HFFc6 (cell line): ENCODE measurements around the gene AMMECR1L. TPM values are rescaled to one million over a fixed set of nuclear protein-coding genes. Genes with fewer than 3 reads are reported as not detected.

ENCODE experiments used
- DNase-seq: peaks from one replicate; pipeline ENCODE4 v3.0.0-alpha.2; 2018
- H3K27ac Mint-ChIP-seq: 2 replicates; pipeline ENCODE4 v1.8.0; 2020; ENCODE audit warnings: mild to moderate bottlenecking, mixed read lengths
- H3K27me3 Mint-ChIP-seq: 2 replicates; pipeline ENCODE4 v1.8.0; 2021; ENCODE audit warnings: mild to moderate bottlenecking, moderate library complexity, mixed read lengths; ENCODE audit not compliant: insufficient read depth
- H3K36me3 Mint-ChIP-seq: 2 replicates; pipeline ENCODE4 v1.8.0; 2021; ENCODE audit warnings: low read depth, mixed read lengths
- H3K4me1 Mint-ChIP-seq: 2 replicates; pipeline ENCODE4 v1.8.0; 2020; ENCODE audit warnings: low read depth, mixed read lengths
- H3K4me3 Mint-ChIP-seq: 2 replicates; pipeline ENCODE4 v1.8.0; 2020; ENCODE audit warnings: mild to moderate bottlenecking, moderate library complexity, mixed read lengths
- H3K9me3 Mint-ChIP-seq: 2 replicates; pipeline ENCODE4 v1.8.0; 2020; ENCODE audit warnings: mild to moderate bottlenecking, mixed read lengths
- total RNA-seq, 6 experiments: library from RNA; stranded (reverse); fragmentation: NEBNext Ultra II Directional; extraction: Animal tissue kit (Norgen Biotek cat#: 25700); gene quantifications; 2 replicates in 1 of 6; 3 replicates in 5 of 6; pipeline ENCODE4 v1.2.3, GENCODE V29; 2021
- TF ChIP-seq, protein P1 (sequence below): fragments of 200-600 bp; sonication (generic); IDR thresholded peaks from 2 replicates; pipeline ENCODE4 v1.5.0; 2021; ENCODE audit warnings: antibody characterized with exemption, mild to moderate bottlenecking

The AMMECR1L gene
- total RNA-seq, 6 experiments from 2014 or later: 13.9 to 18.2 (median 14.8) TPM

DNA sequence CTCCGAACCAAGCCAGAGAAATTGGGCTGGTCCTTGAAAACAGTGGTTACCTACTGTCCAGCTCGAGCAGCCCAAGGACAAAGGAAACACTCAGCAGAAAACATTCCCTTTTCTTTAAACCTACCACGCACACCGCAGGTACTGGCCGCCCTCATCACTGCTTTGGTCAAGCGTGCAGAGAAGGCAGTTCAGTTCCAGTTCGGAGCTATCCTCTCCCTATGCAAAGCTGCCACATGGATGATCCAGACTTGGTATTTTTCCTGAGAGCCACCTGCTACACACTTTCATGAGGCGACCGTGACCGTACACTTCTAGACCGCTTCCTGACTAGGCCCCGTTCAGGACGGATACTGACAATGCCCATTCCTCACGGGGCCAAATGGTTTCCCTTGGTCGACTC lies 23.5 kb downstream of the AMMECR1L start:
- TF ChIP-seq, protein P1, sequence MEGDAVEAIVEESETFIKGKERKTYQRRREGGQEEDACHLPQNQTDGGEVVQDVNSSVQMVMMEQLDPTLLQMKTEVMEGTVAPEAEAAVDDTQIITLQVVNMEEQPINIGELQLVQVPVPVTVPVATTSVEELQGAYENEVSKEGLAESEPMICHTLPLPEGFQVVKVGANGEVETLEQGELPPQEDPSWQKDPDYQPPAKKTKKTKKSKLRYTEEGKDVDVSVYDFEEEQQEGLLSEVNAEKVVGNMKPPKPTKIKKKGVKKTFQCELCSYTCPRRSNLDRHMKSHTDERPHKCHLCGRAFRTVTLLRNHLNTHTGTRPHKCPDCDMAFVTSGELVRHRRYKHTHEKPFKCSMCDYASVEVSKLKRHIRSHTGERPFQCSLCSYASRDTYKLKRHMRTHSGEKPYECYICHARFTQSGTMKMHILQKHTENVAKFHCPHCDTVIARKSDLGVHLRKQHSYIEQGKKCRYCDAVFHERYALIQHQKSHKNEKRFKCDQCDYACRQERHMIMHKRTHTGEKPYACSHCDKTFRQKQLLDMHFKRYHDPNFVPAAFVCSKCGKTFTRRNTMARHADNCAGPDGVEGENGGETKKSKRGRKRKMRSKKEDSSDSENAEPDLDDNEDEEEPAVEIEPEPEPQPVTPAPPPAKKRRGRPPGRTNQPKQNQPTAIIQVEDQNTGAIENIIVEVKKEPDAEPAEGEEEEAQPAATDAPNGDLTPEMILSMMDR: no peak
- no peaks in the 10 kb centered on the region for H3K9me3 Mint-ChIP-seq
- no peak overlapping the region for H3K27ac Mint-ChIP-seq
- H3K4me3 Mint-ChIP-seq: no peak overlapping the region
- peaks cover 31% of the 10 kb centered on the region for H3K36me3 Mint-ChIP-seq
- H3K4me1 Mint-ChIP-seq: peaks cover 8% of the 10 kb centered on the region; the same call in 1 of the 2 replicates
- DNase-seq: no peak
- H3K27me3 Mint-ChIP-seq: no peaks in the 10 kb centered on the region; the same call in none of the 2 replicates

DNA sequence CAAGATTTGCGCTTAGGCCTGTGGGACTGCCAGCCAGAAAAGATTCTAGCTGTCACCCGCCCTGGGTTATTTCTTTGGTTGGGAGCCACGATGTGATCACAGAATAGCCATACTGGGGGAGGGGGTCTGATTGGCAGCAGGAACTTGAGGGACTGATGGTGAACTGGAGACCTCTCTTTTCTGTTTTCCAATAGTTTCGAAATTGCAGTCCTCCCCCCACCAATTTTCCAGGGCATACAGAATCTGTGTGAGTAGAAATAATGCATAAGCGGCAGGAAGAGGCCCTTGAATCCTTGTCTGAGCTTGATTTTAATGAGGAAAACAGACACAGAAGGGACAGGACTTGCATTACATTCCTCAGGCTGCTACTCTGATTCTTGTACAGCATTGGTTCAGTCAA lies 25.6 kb downstream of the AMMECR1L start:
- H3K27me3 Mint-ChIP-seq: no peaks in the 10 kb centered on the region; the same call in 1 of the 2 replicates
- H3K4me3 Mint-ChIP-seq: no peak overlapping the region
- DNase-seq: no peak
- H3K36me3 Mint-ChIP-seq: peaks cover 26% of the 10 kb centered on the region
- H3K4me1 Mint-ChIP-seq: peaks cover 8% of the 10 kb centered on the region
- no peaks in the 10 kb centered on the region for H3K9me3 Mint-ChIP-seq
- TF ChIP-seq, protein P1: no peak
- H3K27ac Mint-ChIP-seq: no peak overlapping the region

DNA sequence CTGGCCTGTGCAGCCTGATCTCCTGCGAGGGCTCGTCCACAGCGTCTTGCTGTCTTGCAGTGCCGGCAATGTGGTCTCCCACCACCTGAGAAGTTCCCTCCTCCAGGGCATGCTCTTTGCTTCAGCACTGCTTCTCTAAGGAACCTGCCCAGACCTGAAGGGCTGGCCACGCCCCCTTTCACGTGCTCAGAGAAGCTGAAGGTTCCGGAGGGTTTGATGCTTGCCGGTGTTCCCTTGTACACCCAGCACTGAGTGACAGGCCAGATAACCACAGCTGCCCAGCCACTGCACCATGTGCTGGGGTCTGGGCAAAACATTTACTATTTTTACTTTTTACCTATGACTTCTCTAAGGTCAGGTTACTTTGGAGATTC lies 26.1 kb downstream of the AMMECR1L start:
- no peaks in the 10 kb centered on the region; the same call in 1 of the 2 replicates for H3K27me3 Mint-ChIP-seq
- TF ChIP-seq, protein P1: no peak
- H3K4me1 Mint-ChIP-seq: peaks cover 7% of the 10 kb centered on the region
- no peak overlapping the region for H3K27ac Mint-ChIP-seq
- DNase-seq: no peak
- H3K9me3 Mint-ChIP-seq: no peaks in the 10 kb centered on the region
- peaks cover 22% of the 10 kb centered on the region for H3K36me3 Mint-ChIP-seq
- H3K4me3 Mint-ChIP-seq: no peak overlapping the region

DNA sequence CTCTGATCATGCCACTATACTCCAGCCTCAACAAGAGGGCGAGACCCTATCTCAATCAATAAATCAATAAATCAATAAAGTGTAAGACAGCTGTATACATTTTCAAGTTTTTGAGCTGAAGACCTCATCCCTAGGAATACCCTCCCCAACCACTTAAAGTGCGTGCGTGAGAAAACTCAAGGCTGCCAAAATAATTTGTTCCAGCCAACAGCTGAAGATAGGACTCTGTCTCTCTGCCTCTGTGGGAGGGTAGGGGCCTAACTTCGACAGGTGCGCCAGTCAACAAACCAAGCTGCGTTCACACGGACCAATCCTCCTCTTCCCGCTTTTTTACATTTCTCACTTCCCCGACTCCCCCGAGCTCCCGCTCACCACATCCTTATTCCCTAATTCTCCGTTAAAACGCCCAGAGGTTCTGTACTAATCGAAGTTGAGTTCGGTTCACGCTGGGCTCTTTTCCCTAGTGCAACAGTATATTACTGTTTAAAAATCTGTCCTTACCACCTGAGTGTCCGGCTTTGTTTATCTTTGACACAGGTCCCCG lies 28.4 kb downstream of the AMMECR1L start:
- Mint-ChIP-seq H3K27ac (peak overlapping the region; percentile 46), H3K36me3 (peaks cover 10% of the 10 kb centered on the region; the same call in 1 of the 2 replicates), H3K4me1 (peaks cover 21% of the 10 kb centered on the region), H3K27me3 (no peaks in the 10 kb centered on the region; the same call in 1 of the 2 replicates), H3K9me3 (no peaks in the 10 kb centered on the region), H3K4me3 (peak overlapping the region; percentile 92)
- DNase-seq: no peak
- TF ChIP-seq, protein P1: no peak

DNA sequence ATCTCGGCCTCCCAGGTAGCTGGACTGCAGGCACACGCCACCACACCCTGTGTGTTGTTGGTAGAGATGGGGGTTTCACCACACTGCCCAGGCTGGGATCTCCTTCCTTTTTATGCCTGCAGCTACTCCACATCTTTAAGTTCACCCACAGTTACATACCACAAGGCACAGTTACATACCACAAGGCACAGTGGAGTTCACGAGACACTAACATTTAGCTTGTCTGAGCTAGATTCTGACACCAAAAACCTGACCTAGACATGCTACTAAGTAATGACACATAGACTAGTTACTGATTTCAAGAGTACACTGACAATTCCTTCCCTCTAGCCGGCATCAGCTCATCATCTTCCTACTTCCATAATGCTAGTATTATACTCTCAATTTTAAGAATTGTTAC lies 32.1 kb downstream of the AMMECR1L start:
- Mint-ChIP-seq H3K4me1 (peaks cover 21% of the 10 kb centered on the region), H3K4me3 (no peak overlapping the region), H3K27me3 (no peaks in the 10 kb centered on the region), H3K27ac (peak overlapping the region; percentile 4; the same call in 1 of the 2 replicates), H3K9me3 (no peaks in the 10 kb centered on the region), H3K36me3 (peaks cover 25% of the 10 kb centered on the region)
- TF ChIP-seq, protein P1: no peak
- no peak for DNase-seq

DNA sequence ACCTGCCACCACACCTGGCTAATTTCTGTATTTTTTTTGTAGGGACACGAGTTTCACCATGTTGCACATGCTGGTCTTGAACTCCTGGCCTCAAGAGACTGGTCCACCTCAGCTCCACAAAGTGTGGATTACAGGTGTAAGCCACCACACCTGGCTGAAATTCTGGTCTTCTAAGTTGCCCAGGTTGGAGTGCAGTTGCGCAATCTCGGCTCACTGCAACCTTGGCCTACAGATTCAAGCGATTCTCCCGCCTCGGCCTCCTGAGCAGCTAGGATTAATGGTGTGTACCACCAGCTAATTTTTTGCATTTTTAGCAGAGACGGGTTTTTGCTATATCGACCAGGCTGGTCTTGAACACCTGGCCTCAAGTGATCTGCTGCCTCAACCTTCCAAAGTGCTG lies 33.4 kb downstream of the AMMECR1L start:
- Mint-ChIP-seq H3K36me3 (peaks cover 26% of the 10 kb centered on the region), H3K4me1 (peaks cover 21% of the 10 kb centered on the region), H3K27me3 (no peaks in the 10 kb centered on the region), H3K9me3 (no peaks in the 10 kb centered on the region), H3K27ac (no peak overlapping the region), H3K4me3 (no peak overlapping the region)
- DNase-seq: no peak
- TF ChIP-seq, protein P1: no peak
